Motor neuron (in vitro differentiated cells): ENCODE data around the gene NPAS3. TPM values are rescaled to one million over a fixed set of nuclear protein-coding genes. Genes with fewer than 3 reads are reported as not detected.

Experiments
- ATAC-seq, 8 experiments: fragments of 200-7000 bp; cut with Tn5 transposase; replicated peaks in 6 of 8; 2 replicates each; pipeline ENCODE4 v1.8.0; 2021; ENCODE audit warnings: mild to moderate bottlenecking in 8 of 8, moderate library complexity in 8 of 8
- H3K27ac ChIP-seq, 2 donors: fragments of 250-450 bp; sonication (Bioruptor Pico); 2 replicates each; pipeline ENCODE4 v1.9.0; 2021; ENCODE audit warnings: antibody characterized with exemption in 2 of 2, mild to moderate bottlenecking in 2 of 2, moderate library complexity in 1 of 2
- H3K4me1 ChIP-seq, 2 donors: fragments of 250-450 bp; sonication (Bioruptor Pico); replicated peaks in 1 of 2; 2 replicates each; pipeline ENCODE4 v1.6.1; 2021; ENCODE audit warnings: antibody characterized with exemption in 2 of 2, mild to moderate bottlenecking in 2 of 2, moderate library complexity in 1 of 2
- H3K4me3 ChIP-seq, 5 donors: fragments of 250-450 bp; sonication (Bioruptor Pico); 2 replicates each; pipeline ENCODE4 v1.9.0; 2021; ENCODE audit warnings: antibody characterized with exemption in 5 of 5, mild to moderate bottlenecking in 5 of 5, moderate library complexity in 4 of 5
- WGBS, 10 experiments: fragments of 450-650 bp; shearing (Covaris generic); methylation state at CpG; one replicate each; pipeline ENCODE4 v1.0.0; 2022; 5-methylcytosine and 5-hydroxymethylcytosine counted together
- in situ Hi-C, 9 experiments: fragments of 400-800 bp; cut with MboI; loops; one replicate each; pipeline ENCODE4 v1.15.0; 2021; ENCODE audit warnings: low sequenced_read_pairs in 9 of 9, low pct_unique_long_range_greater_than_20kb in 2 of 9; ENCODE audit not compliant: unreplicated experiment in 9 of 9
- total RNA-seq, 8 experiments: library from RNA; unstranded; fragments of 300-600 nt; gene quantifications; 2 replicates each; pipeline versions ENCODE4 v1.2.3 to v1.2.4, GENCODE V29; 2022

The NPAS3 gene
- total RNA-seq, 8 experiments from 2014 or later = 0.22 to 45.8 (median 11.7) TPM; not detected in 1

DNA sequence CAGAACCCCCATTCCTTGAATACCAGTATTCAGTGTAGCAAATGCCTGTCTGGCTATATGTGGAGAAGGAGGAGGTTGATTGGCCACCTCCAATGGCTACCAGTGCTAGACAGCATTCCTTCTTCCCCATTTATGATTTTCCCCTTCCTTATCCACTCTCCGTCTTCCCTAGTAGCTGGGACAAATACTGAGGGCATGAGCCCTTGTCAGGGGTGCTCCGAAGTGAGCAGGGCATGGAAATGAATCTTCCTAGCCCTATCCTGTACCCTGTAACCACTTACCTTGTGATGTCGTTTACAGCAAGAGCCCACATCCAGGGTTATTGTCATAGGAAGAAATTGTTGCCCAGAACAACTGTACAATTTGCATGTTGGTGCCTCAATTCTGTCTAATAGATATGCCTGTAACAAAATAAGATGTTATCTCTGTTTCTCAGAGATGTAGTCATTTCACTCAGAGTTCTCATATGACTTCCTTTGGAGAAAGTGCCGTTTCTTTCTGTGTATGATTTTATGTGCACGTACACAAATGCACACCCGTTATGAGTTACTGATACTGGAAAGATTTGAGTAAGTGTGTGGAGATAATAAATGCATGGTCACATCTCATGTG lies 588.5 kb downstream of the NPAS3 start:
- Histone ChIP-seq H3K4me3 (no peak overlapping the region), H3K27ac (no peak overlapping the region), H3K4me1 (peaks cover 0 to 2% of the 10 kb centered on the region in 2 donors)
- WGBS, 10 experiments = 57 to 100% (median 93%) methylated on average over 1 to 6 of the region's 6 CpGs; no CpG with 5 or more reads in 2 of the 10 experiments
- no peak for ATAC-seq
- in situ Hi-C loops = no loop called here

DNA sequence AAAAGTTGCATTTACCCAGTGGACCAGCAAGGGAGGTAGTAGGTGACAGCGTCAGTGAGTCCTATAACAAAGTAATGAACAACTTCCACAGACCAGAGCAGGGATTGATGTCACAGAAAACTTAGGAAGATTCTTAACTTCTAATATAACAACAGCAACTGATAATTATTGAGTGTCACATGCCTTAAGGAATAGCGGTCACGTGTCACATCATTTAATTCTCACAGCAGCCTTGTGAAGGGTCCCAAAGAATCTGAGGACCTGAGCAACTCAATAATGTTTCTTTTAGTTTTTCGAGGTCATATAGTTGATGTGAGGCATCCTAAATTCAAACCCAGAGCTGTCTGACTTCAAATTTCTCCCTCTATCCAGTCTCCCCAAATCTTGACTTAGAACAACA lies 590.0 kb downstream of the NPAS3 start:
- H3K4me3 ChIP-seq = no peak overlapping the region
- WGBS, 10 experiments = 60 to 100% (median 92%) methylated on average over 1 to 4 of the region's 4 CpGs; no CpG with 5 or more reads in 1 of the 10 experiments

DNA sequence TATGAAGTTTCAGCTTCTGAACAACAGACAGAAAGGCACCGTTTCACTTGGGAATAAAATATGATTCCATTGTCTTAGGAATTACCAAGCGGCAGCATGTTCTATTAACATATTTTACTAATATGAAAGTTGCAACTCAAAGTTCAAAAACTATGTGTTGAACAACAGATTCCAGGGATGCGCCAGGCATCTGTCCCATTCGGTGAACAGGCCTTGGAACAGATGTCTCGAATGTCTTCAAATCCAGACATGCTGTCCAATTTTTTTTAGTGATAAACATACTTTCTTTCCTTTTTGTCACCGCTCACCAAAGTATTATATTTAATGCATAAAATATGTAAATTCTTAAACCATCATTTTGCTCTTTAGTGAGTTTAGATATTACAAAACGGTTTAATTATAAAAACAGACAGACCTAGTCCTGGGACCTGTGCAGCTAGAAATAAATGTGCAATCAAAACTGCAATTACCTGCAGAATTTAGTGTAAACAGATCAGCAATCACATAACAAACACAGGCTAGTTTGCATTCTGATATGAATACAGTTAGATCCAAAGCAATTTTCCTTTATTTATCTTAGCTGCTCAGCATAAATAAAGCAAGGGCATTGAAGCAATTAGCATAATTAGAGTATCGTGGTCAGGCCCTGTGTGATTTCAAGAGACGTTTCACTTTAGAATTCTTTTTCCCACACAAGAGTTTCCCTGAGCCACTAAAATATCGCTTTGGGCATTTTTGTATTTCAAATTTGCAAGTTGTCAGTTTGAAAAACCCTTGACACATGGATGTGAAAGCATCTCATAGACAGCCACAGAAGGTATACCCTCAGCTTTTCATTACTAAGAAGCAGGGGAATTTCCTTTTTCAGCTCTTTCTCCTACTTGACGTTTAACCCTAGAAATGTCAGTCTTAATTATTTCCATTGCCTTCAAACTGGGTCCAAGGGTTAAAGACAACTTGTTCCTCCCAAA lies 591.4 kb downstream of the NPAS3 start:
- in situ Hi-C loops = no loop called here
- peaks cover 0 to 4% of the 10 kb centered on the region in 2 donors for H3K4me1 ChIP-seq
- WGBS, 10 experiments = 21 to 93% (median 85%) methylated on average over 1 to 11 of the region's 11 CpGs
- H3K4me3 ChIP-seq = no peak overlapping the region
- no peak overlapping the region for H3K27ac ChIP-seq
- peak in 1 of 8 experiments; percentile 68 for ATAC-seq

More for the DNA sequence above, 590.0 kb downstream of the NPAS3 start:
- Histone ChIP-seq H3K27ac (no peak overlapping the region), H3K4me1 (no peaks in the 10 kb centered on the region)
- no peak for ATAC-seq
- in situ Hi-C loops = no loop called here

DNA sequence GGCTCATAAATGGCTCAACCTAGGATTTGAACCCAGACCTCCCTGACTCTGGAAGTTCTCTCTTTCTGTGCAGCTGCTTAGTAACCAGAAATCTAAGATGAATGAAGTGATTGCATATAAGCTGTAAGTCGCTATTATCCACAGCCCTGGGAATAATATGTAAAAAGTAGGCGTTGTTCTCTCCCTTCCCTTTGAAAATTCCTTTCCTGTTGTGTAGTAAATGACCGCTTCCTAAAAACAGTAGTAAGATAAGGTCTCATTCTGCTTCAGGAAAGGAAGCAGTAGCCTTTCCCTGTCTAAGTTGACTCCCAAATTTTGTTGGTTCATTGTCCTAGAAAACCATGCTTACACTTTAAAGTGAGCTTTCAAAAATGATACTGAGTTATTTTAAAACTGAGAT lies 593.9 kb downstream of the NPAS3 start:
- Histone ChIP-seq H3K27ac (no peak overlapping the region), H3K4me3 (no peak overlapping the region), H3K4me1 (peaks cover 4% of the 10 kb centered on the region in 2 donors)
- 27 to 100% (median 75%) methylated on average over 1 to 3 of the region's 3 CpGs; no CpG with 5 or more reads in 1 of the 10 experiments for WGBS, 10 experiments
- peak in 1 of 8 experiments; percentile 51 for ATAC-seq
- in situ Hi-C loops = no loop called here

DNA sequence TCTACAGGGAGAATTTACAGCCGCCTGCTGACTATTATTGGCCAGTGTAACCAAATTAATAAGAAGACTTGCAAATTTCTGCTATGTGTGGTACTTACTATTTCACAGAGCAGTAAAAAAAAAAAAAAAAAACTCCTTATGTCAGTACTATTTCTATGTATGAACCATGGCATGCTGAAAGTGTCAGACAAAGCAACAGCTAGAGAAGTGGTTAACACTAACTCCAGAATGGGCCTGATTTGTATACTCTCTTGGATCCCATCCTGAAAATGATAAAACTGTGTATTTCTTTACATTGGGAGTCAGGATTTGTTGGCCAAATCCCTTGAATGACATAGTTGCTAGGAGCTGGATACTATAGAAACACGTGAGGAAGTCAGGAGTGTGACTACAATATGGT lies 595.4 kb downstream of the NPAS3 start:
- Histone ChIP-seq H3K4me3 (no peak overlapping the region), H3K27ac (no peak overlapping the region), H3K4me1 (peaks cover 4% of the 10 kb centered on the region in 2 donors)
- in situ Hi-C loops = no loop called here
- peak in 1 of 8 experiments; percentile 79 for ATAC-seq
- WGBS, 10 experiments = 68 to 100% (median 88%) methylated on average over 1 to 2 of the region's 2 CpGs; no CpG with 5 or more reads in 1 of the 10 experiments

DNA sequence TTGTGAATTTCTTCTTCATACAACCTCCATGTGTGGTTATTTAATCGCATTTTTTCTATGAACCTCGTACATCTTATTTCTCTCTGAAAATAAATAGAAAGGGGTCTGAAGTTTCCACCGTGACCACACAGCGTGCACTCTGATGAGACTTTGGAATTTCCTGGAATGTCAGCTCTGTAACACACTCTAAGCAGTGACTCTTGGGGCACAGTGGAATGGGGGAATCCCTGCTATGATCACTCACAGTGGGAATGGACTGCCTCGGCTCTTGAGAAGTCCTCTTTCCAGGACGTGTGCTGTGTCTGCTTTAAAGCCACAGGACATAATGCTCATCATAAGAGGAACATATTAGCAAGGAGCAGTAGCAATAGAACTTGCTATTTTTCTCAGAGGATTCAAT lies 596.0 kb downstream of the NPAS3 start:
- ATAC-seq = peak in 1 of 8 experiments; percentile 50
- 33 to 94% (median 73%) methylated on average over 1 to 6 of the region's 6 CpGs; no CpG with 5 or more reads in 1 of the 10 experiments for WGBS, 10 experiments
- Histone ChIP-seq H3K4me3 (no peak overlapping the region), H3K27ac (no peak overlapping the region), H3K4me1 (peaks cover 4% of the 10 kb centered on the region in 2 donors)
- in situ Hi-C loops = no loop called here

DNA sequence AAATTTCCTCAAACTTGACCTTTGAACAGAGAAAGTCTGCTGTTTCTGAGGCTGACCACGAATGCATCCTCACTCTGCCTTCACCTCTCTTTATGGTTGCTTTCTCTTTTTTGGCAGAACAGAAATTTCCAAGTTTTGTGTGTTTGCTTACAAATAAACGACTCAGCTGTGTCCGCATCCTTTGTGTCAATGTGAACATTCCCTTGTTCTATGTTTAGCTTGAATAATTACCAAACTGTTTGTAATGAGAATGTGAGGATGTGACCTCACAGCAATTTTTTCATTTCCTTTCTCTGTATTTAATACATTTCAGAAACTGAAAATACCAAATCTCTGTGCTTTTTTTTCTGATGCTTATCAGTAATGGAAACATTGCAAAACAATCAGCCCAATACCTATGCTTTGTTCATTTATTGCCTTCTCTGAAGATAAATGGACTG lies 601.3 kb downstream of the NPAS3 start:
- Histone ChIP-seq H3K27ac (no peak overlapping the region), H3K4me3 (no peak overlapping the region), H3K4me1 (peaks cover 12 to 15% of the 10 kb centered on the region in 2 donors)
- in situ Hi-C loops = no loop called here
- no peak for ATAC-seq
- WGBS, 10 experiments = 48 to 93% (median 76%) methylated on average over 2 to 3 of the region's 3 CpGs

DNA sequence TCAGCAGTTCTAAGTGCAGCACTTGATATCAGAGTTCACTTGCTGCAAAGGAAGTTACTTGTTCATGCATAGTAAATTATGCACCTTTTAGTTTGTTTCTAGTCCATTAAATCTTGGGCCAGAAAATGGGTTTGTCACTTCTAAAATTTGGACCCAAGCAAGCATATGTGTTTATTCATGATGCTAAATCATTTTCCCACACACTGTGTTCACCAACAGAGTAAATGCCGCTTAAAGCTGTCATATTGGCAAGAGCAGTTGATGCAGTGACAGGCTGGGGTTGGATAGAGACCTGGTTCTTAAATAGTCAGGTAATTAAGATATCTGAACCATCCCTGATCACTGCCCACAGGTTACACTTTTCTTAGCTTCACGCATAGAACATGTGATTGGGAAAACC lies 602.5 kb downstream of the NPAS3 start:
- Histone ChIP-seq H3K4me1 (peaks cover 12 to 15% of the 10 kb centered on the region in 2 donors), H3K27ac (no peak overlapping the region), H3K4me3 (no peak overlapping the region)
- WGBS, 10 experiments = 80 to 100% (median 100%) methylated on average over 1 to 2 of the region's 2 CpGs; no CpG with 5 or more reads in 3 of the 10 experiments
- no peak for ATAC-seq
- in situ Hi-C loops = no loop called here

DNA sequence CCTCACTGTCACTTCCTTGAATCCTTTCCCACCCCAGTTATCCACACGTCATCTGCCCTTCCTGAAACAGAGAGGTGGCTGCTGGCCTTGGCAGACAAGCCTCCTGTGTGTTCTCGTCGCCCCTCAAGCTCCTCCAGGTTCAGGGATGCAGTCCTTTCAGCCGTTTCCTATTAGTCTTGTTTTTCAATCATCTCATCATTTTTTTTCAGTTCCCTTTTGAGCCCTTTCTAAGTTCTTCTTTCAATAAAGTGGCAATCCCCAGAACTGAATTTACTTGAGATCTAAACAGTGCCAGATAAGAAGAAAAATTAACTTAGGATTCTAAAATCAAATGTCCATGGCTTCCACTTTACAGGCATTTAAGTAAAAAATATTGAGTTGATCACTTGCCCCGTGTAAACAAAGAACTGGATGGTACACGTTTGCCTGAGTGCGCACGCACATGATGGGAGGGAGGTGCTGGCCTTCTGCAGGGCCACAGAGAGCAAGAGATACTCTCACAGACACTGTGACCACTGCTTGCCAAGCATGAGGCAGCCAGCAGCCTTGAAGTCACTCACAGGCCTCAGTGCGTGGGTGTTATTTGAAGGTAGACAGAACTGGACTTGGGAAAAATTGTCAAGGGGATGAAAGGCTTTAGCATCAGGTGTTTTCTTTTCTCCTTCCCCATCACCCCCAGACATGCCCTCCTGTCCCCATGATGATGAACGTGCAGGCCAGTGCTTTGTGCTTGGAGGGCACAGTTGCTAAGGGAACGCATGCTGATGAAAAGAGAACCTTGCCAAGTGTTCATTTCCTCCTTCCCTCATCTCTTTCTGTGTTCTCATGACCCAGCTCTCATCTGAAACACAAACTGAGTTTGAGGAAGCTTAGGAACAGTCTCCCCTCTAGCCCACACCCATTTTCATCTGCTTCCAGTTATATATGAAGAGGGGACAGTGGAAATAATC lies 603.9 kb downstream of the NPAS3 start:
- ATAC-seq = peak in 5 of 8 experiments; percentile 33 to 91 (median 73)
- WGBS, 10 experiments = 52 to 89% (median 75%) methylated on average over 4 to 9 of the region's 11 CpGs; no CpG with 5 or more reads in 1 of the 10 experiments
- Histone ChIP-seq H3K4me3 (no peak overlapping the region), H3K27ac (no peak overlapping the region), H3K4me1 (peaks cover 11 to 12% of the 10 kb centered on the region in 2 donors)
- in situ Hi-C loops = no loop called here

DNA sequence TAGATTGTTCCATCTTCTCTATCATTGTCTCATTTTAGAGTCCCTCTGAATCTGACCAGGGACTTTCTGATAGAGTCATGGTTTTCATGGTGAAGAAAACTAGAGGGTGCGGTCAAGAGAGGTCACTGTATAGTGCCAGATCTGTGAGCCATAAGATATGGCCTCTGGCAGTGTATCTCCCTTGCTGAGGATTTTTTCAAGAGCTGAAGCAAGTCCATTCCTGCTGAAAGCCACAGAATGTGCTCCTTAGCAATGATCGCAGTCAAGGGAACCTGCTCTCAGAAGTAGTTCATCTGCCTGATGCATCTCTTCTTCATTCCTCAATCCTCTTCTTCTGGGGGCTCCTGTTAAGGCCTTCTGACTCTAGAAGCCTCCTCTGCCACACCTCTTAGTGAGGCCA lies 607.0 kb downstream of the NPAS3 start:
- no peak overlapping the region for H3K27ac ChIP-seq
- ATAC-seq = no peak
- H3K4me3 ChIP-seq = no peak overlapping the region
- H3K4me1 ChIP-seq = peaks cover 7 to 8% of the 10 kb centered on the region in 2 donors
- in situ Hi-C loops = no loop called here
- WGBS, 10 experiments = 67 to 100% (median 95%) methylated on average over 1 to 2 of the region's 2 CpGs; no CpG with 5 or more reads in 2 of the 10 experiments

DNA sequence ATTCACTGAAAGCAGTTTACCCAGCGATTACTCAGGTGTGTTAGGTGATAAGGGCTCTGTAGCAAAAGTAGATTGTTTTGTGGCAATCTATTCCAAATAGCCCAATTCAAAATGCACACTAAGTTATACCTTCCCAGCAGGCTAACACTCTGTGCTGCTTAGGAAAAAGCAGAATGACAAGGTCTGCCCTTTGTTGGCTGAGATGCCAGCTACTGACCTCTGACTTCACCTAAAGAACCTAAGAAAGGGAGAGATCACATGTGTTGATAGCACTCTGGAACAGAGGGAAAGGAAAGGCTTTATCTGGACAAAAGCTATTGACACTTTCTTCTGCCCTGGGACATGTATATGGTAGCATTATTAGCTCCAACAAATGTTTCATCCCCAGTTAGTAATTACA lies 609.9 kb downstream of the NPAS3 start:
- ATAC-seq = no peak
- 86 to 100% (median 100%) methylated on average over 1 of the region's 1 CpG; no CpG with 5 or more reads in 7 of the 10 experiments for WGBS, 10 experiments
- H3K27ac ChIP-seq = no peak overlapping the region
- no peaks in the 10 kb centered on the region for H3K4me1 ChIP-seq
- in situ Hi-C loops = no loop called here
- no peak overlapping the region for H3K4me3 ChIP-seq

DNA sequence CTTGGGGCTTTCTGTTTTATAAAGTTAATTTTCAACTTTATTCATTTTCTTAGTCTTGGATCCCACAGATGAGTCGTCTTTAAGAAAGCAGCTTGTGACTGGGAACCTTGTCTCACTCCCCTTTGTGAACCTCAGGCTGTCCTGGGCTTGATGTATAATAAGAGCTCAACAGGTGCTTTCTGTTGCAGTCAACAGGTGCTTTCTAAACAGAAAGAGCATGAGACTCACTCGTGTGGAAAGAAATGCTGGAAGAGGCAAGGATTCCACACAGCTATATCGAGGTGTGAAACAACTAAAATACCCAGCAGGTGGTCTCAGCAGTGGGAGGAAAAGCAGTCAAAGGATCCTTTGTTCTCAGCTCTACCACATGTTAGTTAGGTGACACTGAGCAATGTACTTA lies 613.3 kb downstream of the NPAS3 start:
- H3K4me1 ChIP-seq = peaks cover 0 to 12% of the 10 kb centered on the region in 2 donors
- in situ Hi-C loops = no loop called here
- no peak overlapping the region for H3K4me3 ChIP-seq
- WGBS, 10 experiments = 24 to 94% (median 59%) methylated on average over 1 to 3 of the region's 3 CpGs; no CpG with 5 or more reads in 2 of the 10 experiments
- no peak overlapping the region for H3K27ac ChIP-seq
- ATAC-seq = no peak
